ENCODE data around the gene SLC38A4.

- TF ChIP-seq CTCF (IDR thresholded peaks at IDR 0.05): no peak
- TF ChIP-seq EP300 (IDR thresholded peaks at IDR 0.05): no peak
- no peak for TF ChIP-seq POLR2A (IDR thresholded peaks at IDR 0.05)
These were observed 16.1 kb upstream of the SLC38A4 start for GRCh38 chr12:46841891-46842290.
